Measurements from ENCODE around the gene IGFBP7. TPM values are rescaled to one million over a fixed set of nuclear protein-coding genes. Genes with fewer than 3 reads are reported as not detected.

Gene IGFBP7
- total and polyA plus RNA-seq, 10 of the 15 experiments (the other 5 are each of a cell fraction or from before 2014, with no cell fraction given): 0.69 to 1.9 (median 1.4) TPM; not detected in 5

GRCh38 chr4:57053508-57053907 is 56.7 kb downstream of the IGFBP7 start:
- Histone ChIP-seq H4K20me1 (ENCODE audit: control insufficient read depth, insufficient read depth) (no peaks in the 10 kb centered on the region), H3K9me3 (replicated peaks; ENCODE audit: control insufficient read depth, insufficient read depth, low read length) (no peaks in the 10 kb centered on the region), H3K27ac (ENCODE audit: control insufficient read depth, insufficient read depth) (no peak overlapping the region), H3K9ac (ENCODE audit: control insufficient read depth, insufficient read depth, low read length) (no peak overlapping the region), H3K27me3 (replicated peaks in 1 of 2; ENCODE audit: control insufficient read depth in 2 of 2, insufficient read depth in 2 of 2, low read length in 1 of 2) (peaks cover 0 to 10% of the 10 kb centered on the region in 2 experiments; a peak in 2 of 4 replicates), H3K4me1 (ENCODE audit: control insufficient read depth, insufficient read depth, low read length) (no peaks in the 10 kb centered on the region), H3K36me3 (ENCODE audit: control insufficient read depth in 2 of 2, insufficient read depth in 2 of 2, low read length in 1 of 2) (no peaks in the 10 kb centered on the region), H3K4me2 (ENCODE audit: control insufficient read depth, insufficient read depth) (no peak overlapping the region), H2AFZ (ENCODE audit: control insufficient read depth, low read depth, low read length) (no peak overlapping the region), H3K4me3 (no peak overlapping the region), H3K79me2 (ENCODE audit: control insufficient read depth, insufficient read depth, low read length) (no peaks in the 10 kb centered on the region)
- CTCF ChIA-PET: no interaction called here
- TF ChIP-seq DPF2 (IDR thresholded peaks at IDR 0.05) (no peak), SMAD1 (IDR thresholded peaks at IDR 0.05; ENCODE audit: low read depth, partially characterized antibody) (no peak), MEF2B (IDR thresholded peaks at IDR 0.05; ENCODE audit: partially characterized antibody, poor library complexity, severe bottlenecking) (no peak), NBN (IDR thresholded peaks at IDR 0.05) (no peak), KLF5 (IDR thresholded peaks at IDR 0.05; ENCODE audit: partially characterized antibody) (no peak), HSF1 (IDR thresholded peaks at IDR 0.05; ENCODE audit: low read depth, low read length) (no peak), HDAC2 (IDR thresholded peaks at IDR 0.05) (no peak), ZZZ3 (IDR thresholded peaks at IDR 0.05; ENCODE audit: control insufficient read depth, insufficient read length, low read depth) (no peak)
- intact Hi-C loops (cut with micrococcal nuclease; ENCODE audit: unreplicated experiment) (no loop called here), in situ Hi-C loops (cut with MboI) (no loop called here)
- WGBS (ENCODE audit: insufficient coverage, insufficient replicate concordance, low lambda C conversion rate, missing lambda C conversion rate): 7% methylated on average over 5 of the region's 5 CpGs
- BruUV-seq (replicated peaks): no TSS peak
- no peak for FAIRE-seq
- SMC1A ChIA-PET (ENCODE audit: uncharacterized antibody, unreplicated experiment): no interaction called here
- RAD21 ChIA-PET (ENCODE audit: unreplicated experiment): no interaction called here
- DNase-seq (ENCODE audit: low read depth, low spot score): no peak
- no peak for ATAC-seq
- POLR2A ChIA-PET: no interaction called here

- WGBS (ENCODE audit: insufficient coverage, insufficient replicate concordance, low lambda C conversion rate, missing lambda C conversion rate): 96% methylated on average over 2 of the region's 2 CpGs
- no peak overlapping the region for H3K27ac ChIP-seq (ENCODE audit: control insufficient read depth, insufficient read depth)
- H3K79me2 ChIP-seq (ENCODE audit: control insufficient read depth, insufficient read depth, low read length): no peaks in the 10 kb centered on the region
- no peak overlapping the region for H2AFZ ChIP-seq (ENCODE audit: control insufficient read depth, low read depth, low read length)
- no peak for TF ChIP-seq PML (IDR thresholded peaks at IDR 0.05; ENCODE audit: low read length)
- no peaks in the 10 kb centered on the region for H3K9me3 ChIP-seq (replicated peaks; ENCODE audit: control insufficient read depth, insufficient read depth, low read length)
- ChIA-PET RAD21 (ENCODE audit: unreplicated experiment) (no interaction called here), SMC1A (ENCODE audit: uncharacterized antibody, unreplicated experiment) (no interaction called here), CTCF (no interaction called here), POLR2A (no interaction called here)
- H3K4me1 ChIP-seq (ENCODE audit: control insufficient read depth, insufficient read depth, low read length): no peaks in the 10 kb centered on the region
- H3K27me3 ChIP-seq (replicated peaks in 1 of 2; ENCODE audit: control insufficient read depth in 2 of 2, insufficient read depth in 2 of 2, low read length in 1 of 2): peaks cover 0 to 10% of the 10 kb centered on the region in 2 experiments; a peak in 2 of 4 replicates
- DNase-seq (ENCODE audit: low read depth, low spot score) (no peak), FAIRE-seq (no peak), ATAC-seq (no peak)
- H3K4me3 ChIP-seq: no peak overlapping the region
- no TSS peak for BruUV-seq (replicated peaks)
- intact Hi-C loops (cut with micrococcal nuclease; ENCODE audit: unreplicated experiment) (no loop called here), in situ Hi-C loops (cut with MboI) (no loop called here)
- H3K9ac ChIP-seq (ENCODE audit: control insufficient read depth, insufficient read depth, low read length): no peak overlapping the region
- no peaks in the 10 kb centered on the region for H4K20me1 ChIP-seq (ENCODE audit: control insufficient read depth, insufficient read depth)
- H3K4me2 ChIP-seq (ENCODE audit: control insufficient read depth, insufficient read depth): no peak overlapping the region
- no peaks in the 10 kb centered on the region for H3K36me3 ChIP-seq (ENCODE audit: control insufficient read depth in 2 of 2, insufficient read depth in 2 of 2, low read length in 1 of 2)
These were observed 58.7 kb downstream of the IGFBP7 start for GRCh38 chr4:57051524-57051923.

Data from GM12878 (cell line).